Measurements from ENCODE around the gene ISL2. TPM values are rescaled to one million over a fixed set of nuclear protein-coding genes. Genes with fewer than 3 reads are reported as not detected.

ISL2 gene
- total RNA-seq, 1 experiment from 2014 or later: 7.6 TPM

GRCh38 chr15:76337059-76337695 lies 604 bp downstream of the ISL2 start:
- CTCF ChIA-PET: interaction anchor here (0.5 to 1.5 kb wide), 9 partner anchors 8 to 477 kb away, joined by 3 to 10 read pairs (median 3); no protein-coding TSS in a partner anchor
- Mint-ChIP-seq H3K36me3 (ENCODE audit: insufficient read depth, unreplicated experiment) (peaks cover 57% of the 10 kb centered on the region), H3K27ac (ENCODE audit: unreplicated experiment) (peak overlapping the region; percentile 50), H3K4me1 (ENCODE audit: low read depth, unreplicated experiment) (peaks cover 28% of the 10 kb centered on the region), H3K27me3 (ENCODE audit: unreplicated experiment) (no peaks in the 10 kb centered on the region), H3K9me3 (ENCODE audit: low read depth, unreplicated experiment) (no peaks in the 10 kb centered on the region), H3K4me3 (ENCODE audit: low read depth, unreplicated experiment) (peak overlapping the region; percentile 79)
- BruUV-seq (replicated peaks): TSS peak; percentile 85
- TF ChIP-seq CTCF (IDR thresholded peaks at IDR 0.05; ENCODE audit: unreplicated experiment): no peak
- intact Hi-C loops (cut with micrococcal nuclease; ENCODE audit: unreplicated experiment): no loop called here
- DNase-seq: no peak

GRCh38 chr15:76337696-76338485 lies 1.3 kb downstream of the ISL2 start:
- Mint-ChIP-seq H3K9me3 (ENCODE audit: low read depth, unreplicated experiment) (no peaks in the 10 kb centered on the region), H3K4me1 (ENCODE audit: low read depth, unreplicated experiment) (peaks cover 28% of the 10 kb centered on the region), H3K27ac (ENCODE audit: unreplicated experiment) (peak overlapping the region; percentile 5), H3K36me3 (ENCODE audit: insufficient read depth, unreplicated experiment) (peaks cover 57% of the 10 kb centered on the region), H3K4me3 (ENCODE audit: low read depth, unreplicated experiment) (peak overlapping the region; percentile 79), H3K27me3 (ENCODE audit: unreplicated experiment) (no peaks in the 10 kb centered on the region)
- CTCF ChIA-PET: interaction anchor here (0.7 to 1.5 kb wide), 2 partner anchors 9 to 476 kb away, joined by 3 read pairs; no protein-coding TSS in a partner anchor
- no TSS peak for BruUV-seq (replicated peaks)
- no peak for TF ChIP-seq CTCF (IDR thresholded peaks at IDR 0.05; ENCODE audit: unreplicated experiment)
- DNase-seq: no peak
- intact Hi-C loops (cut with micrococcal nuclease; ENCODE audit: unreplicated experiment): no loop called here

- Mint-ChIP-seq H3K36me3 (ENCODE audit: insufficient read depth, unreplicated experiment) (peaks cover 57% of the 10 kb centered on the region), H3K27me3 (ENCODE audit: unreplicated experiment) (no peaks in the 10 kb centered on the region), H3K9me3 (ENCODE audit: low read depth, unreplicated experiment) (no peaks in the 10 kb centered on the region), H3K4me1 (ENCODE audit: low read depth, unreplicated experiment) (peaks cover 27% of the 10 kb centered on the region), H3K4me3 (ENCODE audit: low read depth, unreplicated experiment) (peak overlapping the region; percentile 2), H3K27ac (ENCODE audit: unreplicated experiment) (peak overlapping the region; percentile 5)
- intact Hi-C loops (cut with micrococcal nuclease; ENCODE audit: unreplicated experiment): no loop called here
- DNase-seq: no peak
- CTCF ChIA-PET: no interaction called here
- TF ChIP-seq CTCF (IDR thresholded peaks at IDR 0.05; ENCODE audit: unreplicated experiment): no peak
- no TSS peak for BruUV-seq (replicated peaks)
These were observed 2.1 kb downstream of the ISL2 start for GRCh38 chr15:76338486-76339304.
